Measurements from ENCODE around the gene WAPL. TPM values are rescaled to one million over a fixed set of nuclear protein-coding genes. Genes with fewer than 3 reads are reported as not detected.

WAPL gene
- total and polyA plus RNA-seq, 9 of the 15 experiments (the other 6 are each of a cell fraction or from before 2014, with no cell fraction given) = 14.3 to 36.4 (median 25.3) TPM

DNA sequence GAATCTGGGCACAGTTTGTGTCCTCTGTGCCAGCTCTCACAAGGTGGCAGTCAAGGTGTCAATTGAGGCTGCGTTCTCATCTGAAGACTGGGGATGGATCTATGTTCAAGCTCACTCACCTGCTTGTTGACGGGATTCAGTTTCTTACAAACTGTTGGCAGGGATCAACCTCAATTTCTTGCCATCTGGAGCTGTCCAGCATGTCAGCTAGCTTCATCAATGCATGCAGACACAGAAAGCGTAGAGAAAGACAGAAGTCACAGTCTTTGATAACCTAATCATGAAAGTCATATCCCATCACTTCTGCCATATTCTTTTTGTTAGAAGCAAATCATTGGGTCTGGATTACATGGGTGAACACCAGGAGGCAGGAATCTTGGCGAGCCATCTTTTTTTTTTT lies 32.0 kb upstream of the WAPL start:
- POLR2A ChIA-PET = no interaction called here
- no peak for ATAC-seq
- no peak for FAIRE-seq
- peak; percentile 87 for TF ChIP-seq REST (IDR thresholded peaks at IDR 0.05; ENCODE audit: borderline replicate concordance)
- no peak for TF ChIP-seq REST (CRISPR knock-in tag; IDR thresholded peaks at IDR 0.05; ENCODE audit: low read depth)
- TF ChIP-seq KAT7 (CRISPR knock-in tag; IDR thresholded peaks at IDR 0.05; ENCODE audit: borderline replicate concordance) = no peak
- TF ChIP-seq MLX (CRISPR knock-in tag; conservative IDR thresholded peaks at IDR 0.05) = no peak
- no peak for TF ChIP-seq ID3 (CRISPR knock-in tag; IDR thresholded peaks at IDR 0.05)
- TF ChIP-seq ID3 (tag; IDR thresholded peaks at IDR 0.05) = no peak
- TF ChIP-seq MAX (CRISPR knock-in tag; IDR thresholded peaks at IDR 0.05) = no peak
- no peak for TF ChIP-seq NCOA6 (IDR thresholded peaks at IDR 0.05)
- TF ChIP-seq MIER1 (IDR thresholded peaks at IDR 0.05; ENCODE audit: low read depth) = 0 out of 2 replicates have a peak, but pooled peaks have one; percentile 60
- no peak for TF ChIP-seq TFAM (CRISPR knock-in tag; conservative IDR thresholded peaks at IDR 0.05)
- no peak for TF ChIP-seq MYBL2 (IDR thresholded peaks at IDR 0.05; ENCODE audit: low read depth)
- no peak for TF ChIP-seq MYBL2 (CRISPR knock-in tag; IDR thresholded peaks at IDR 0.05; ENCODE audit: borderline replicate concordance)
- no peak for TF ChIP-seq ZNF75A (CRISPR knock-in tag; IDR thresholded peaks at IDR 0.05)
- TF ChIP-seq SETDB1 (IDR thresholded peaks at IDR 0.05; ENCODE audit: low read length) = no peak
- TF ChIP-seq KDM4B (IDR thresholded peaks at IDR 0.05; ENCODE audit: borderline replicate concordance in 2 of 2, low read depth in 1 of 2) = no peak

More for the DNA sequence above, 32.0 kb upstream of the WAPL start:
- no peaks in the 10 kb centered on the region for H3K9me3 ChIP-seq (replicated peaks; ENCODE audit: control insufficient read depth, insufficient read depth, low read depth, low read length)
- no peaks in the 10 kb centered on the region; a peak in 1 of 5 replicates for H3K4me1 ChIP-seq (replicated peaks in 1 of 2; ENCODE audit: control insufficient read depth in 2 of 2, insufficient read depth in 2 of 2, low read length in 2 of 2)
- no peaks in the 10 kb centered on the region for H3K79me2 ChIP-seq (ENCODE audit: control insufficient read depth, insufficient read depth, low read length)
- no peak overlapping the region for H2AFZ ChIP-seq (ENCODE audit: low read depth, low read length)
- 0% methylated on average over 3 of the region's 4 CpGs for WGBS (ENCODE audit: insufficient coverage, low coverage, missing lambda C conversion rate)
- CTCF ChIA-PET (ENCODE audit: low intra/inter-chr PET ratio) = no interaction called here
- H3K9ac ChIP-seq (ENCODE audit: insufficient read depth in 1 of 2, low read depth in 2 of 2, low read length in 2 of 2) = no peak overlapping the region
- no peak overlapping the region for H3K27ac ChIP-seq (ENCODE audit: extremely low read depth, low read depth, low read length)
- BruUV-seq (replicated peaks) = no TSS peak
- in situ Hi-C loops (cut with MboI) (no loop called here), intact Hi-C loops (cut with micrococcal nuclease) (no loop called here)
- H3K4me3 ChIP-seq = no peak overlapping the region
- H3K27me3 ChIP-seq (ENCODE audit: control insufficient read depth in 2 of 2, insufficient read depth in 2 of 2, low read length in 2 of 2) = peaks cover 0 to 29% of the 10 kb centered on the region in 2 experiments; a peak in 2 of 5 replicates
- DNase-seq (ENCODE audit: extremely low read depth in 1 of 4, low spot score in 3 of 4) = no peak
- H3K36me3 ChIP-seq (ENCODE audit: control insufficient read depth, insufficient read depth, low read length) = no peaks in the 10 kb centered on the region
- H4K20me1 ChIP-seq (replicated peaks; ENCODE audit: control insufficient read depth, insufficient read depth, low read length) = no peaks in the 10 kb centered on the region
- H3K9me1 ChIP-seq (ENCODE audit: control insufficient read depth, insufficient read depth, low read length) = no peaks in the 10 kb centered on the region
- H3K4me2 ChIP-seq (ENCODE audit: insufficient read depth, low read length) = no peak overlapping the region

Measured in K562 (cell line).